Sigmoid colon (tissue), 7 donors: Measurements from ENCODE around the gene RPL18. TPM values are rescaled to one million over a fixed set of nuclear protein-coding genes. Genes with fewer than 3 reads are reported as not detected.

Source experiments
- DNase-seq: peaks from one replicate; pipeline ENCODE4 v3.0.0-alpha.2; 2019
- H3K27ac ChIP-seq, 4 donors: fragments of 200-600 bp; sonication (generic); one replicate each; pipeline ENCODE4 v1.5.1; 2016 to 2019; ENCODE audit warnings: mild to moderate bottlenecking in 1 of 4
- H3K27me3 ChIP-seq, 3 donors: fragments of 200-600 bp; sonication (generic); one replicate each; pipeline ENCODE4 v1.5.1; 2019; ENCODE audit warnings: mild to moderate bottlenecking in 1 of 3
- H3K36me3 ChIP-seq, 4 donors: fragments of 200-600 bp; sonication (generic); one replicate each; pipeline ENCODE4 v1.5.1; 2016 to 2019
- H3K4me1 ChIP-seq, 4 donors: fragments of 200-600 bp; sonication (generic); one replicate each; pipeline ENCODE4 v1.5.1; 2017 to 2019
- H3K4me3 ChIP-seq, 4 donors: fragments of 200-600 bp; sonication (generic); one replicate each; pipeline ENCODE4 v1.5.1; 2017 to 2019; ENCODE audit warnings: mild to moderate bottlenecking in 2 of 4, moderate library complexity in 1 of 4
- H3K9me3 ChIP-seq, 4 donors: fragments of 200-600 bp in 3 of 4; sonication (generic) in 3 of 4; one replicate each; pipeline versions ENCODE4 v1.5.1 to v1.6.1; 2013 to 2019
- CTCF ChIP-seq, 4 experiments: fragments of 450-650 bp in 3 of 4; fragments of 200-600 bp in 1 of 4; IDR thresholded peaks; one replicate each; pipeline ENCODE4 v1.5.1; 2016 to 2019; ENCODE audit warnings: antibody characterized with exemption in 4 of 4, mild to moderate bottlenecking in 3 of 4, moderate library complexity in 2 of 4
- EP300 ChIP-seq, 4 donors: sonication (generic); formaldehyde crosslinking; IDR thresholded peaks; one replicate each; pipeline ENCODE4 v1.6.1; 2017; ENCODE audit warnings: antibody characterized with exemption in 4 of 4
- POLR2A ChIP-seq, 2 donors: fragments of 450-650 bp; IDR thresholded peaks; one replicate each; pipeline ENCODE4 v1.6.1; 2016; ENCODE audit warnings: antibody characterized with exemption in 2 of 2, mild to moderate bottlenecking in 2 of 2, moderate library complexity in 2 of 2
- POLR2AphosphoS5 ChIP-seq, 4 donors: sonication (generic); formaldehyde crosslinking; IDR thresholded peaks; one replicate each; pipeline ENCODE4 v1.6.1; 2017; ENCODE audit warnings: antibody characterized with exemption in 4 of 4
- WGBS, 2 donors: extraction: QIAGEN DNeasy Blood & Tissue Kit; methylation state at CpG; one replicate each; pipeline ENCODE4 v1.1.7; 2013; 5-methylcytosine and 5-hydroxymethylcytosine counted together
- intact Hi-C: fragments of 100-400 bp; cut with DNase I; formaldehyde crosslinking; loops from one replicate; pipeline ENCODE4 v1.15.1; 2023
- polyA plus RNA-seq, 3 donors: library from polyadenylated mRNA; stranded (reverse); fragments of 200-250 nt; gene quantifications; one replicate each; pipeline ENCODE4 v1.2.3, GENCODE V29; 2013
- total RNA-seq, 4 donors: library from RNA; depleted of rRNA; stranded (reverse); fragments of >200 nt; gene quantifications; one replicate each; pipeline ENCODE4 v1.1.0, GENCODE V29; 2016
- donor health status: healthy with polysubstance abuse.
- donor health status: Bipolar disorder and iron deficiency.
- donor health status: healthy.

The RPL18 gene
- total and polyA plus RNA-seq, 7 donors, result 2,118 to 3,791 (median 2,808) TPM

GRCh38 chr19:48603449-48603848 lies 15.5 kb downstream of the RPL18 start:
- intact Hi-C loops, result no loop called here
- Histone ChIP-seq H3K4me1 (no peaks in the 10 kb centered on the region), H3K27me3 (peaks cover 0 to 12% (median 0%) of the 10 kb centered on the region in 3 donors), H3K9me3 (no peaks in the 10 kb centered on the region), H3K27ac (no peak overlapping the region), H3K36me3 (no peaks in the 10 kb centered on the region), H3K4me3 (no peak overlapping the region)
- 86 to 92% methylated on average over 39 of the region's 39 CpGs for WGBS, 2 donors
- TF ChIP-seq EP300 (IDR thresholded peaks at IDR 0.05), result no peak
- TF ChIP-seq POLR2AphosphoS5 (IDR thresholded peaks at IDR 0.05), result no peak
- TF ChIP-seq CTCF (IDR thresholded peaks at IDR 0.05), result no peak
- no peak for TF ChIP-seq POLR2A (IDR thresholded peaks at IDR 0.05)
- no peak for DNase-seq

GRCh38 chr19:48603001-48603400 lies 16.0 kb downstream of the RPL18 start:
- Histone ChIP-seq H3K27ac (no peak overlapping the region), H3K9me3 (no peaks in the 10 kb centered on the region), H3K27me3 (peaks cover 0 to 12% (median 0%) of the 10 kb centered on the region in 3 donors), H3K4me3 (no peak overlapping the region), H3K4me1 (no peaks in the 10 kb centered on the region), H3K36me3 (no peaks in the 10 kb centered on the region)
- intact Hi-C loops, result no loop called here
- WGBS, 2 donors, result 39 to 77% methylated on average over 9 of the region's 9 CpGs
- no peak for TF ChIP-seq EP300 (IDR thresholded peaks at IDR 0.05)
- TF ChIP-seq CTCF (IDR thresholded peaks at IDR 0.05), result no peak
- TF ChIP-seq POLR2AphosphoS5 (IDR thresholded peaks at IDR 0.05), result no peak
- no peak for TF ChIP-seq POLR2A (IDR thresholded peaks at IDR 0.05)
- no peak for DNase-seq

- H3K9me3 ChIP-seq, result no peaks in the 10 kb centered on the region
- DNase-seq, result no peak
- TF ChIP-seq EP300 (IDR thresholded peaks at IDR 0.05) (no peak), POLR2A (IDR thresholded peaks at IDR 0.05) (no peak), POLR2AphosphoS5 (IDR thresholded peaks at IDR 0.05) (no peak), CTCF (IDR thresholded peaks at IDR 0.05) (no peak)
- no peak overlapping the region for H3K4me3 ChIP-seq
- intact Hi-C loops, result no loop called here
- no peak overlapping the region for H3K27ac ChIP-seq
- H3K27me3 ChIP-seq, result peaks cover 0 to 12% (median 0%) of the 10 kb centered on the region in 3 donors
- no peaks in the 10 kb centered on the region for H3K4me1 ChIP-seq
- 76 to 85% methylated on average over 21 of the region's 21 CpGs for WGBS, 2 donors
- H3K36me3 ChIP-seq, result no peaks in the 10 kb centered on the region
Measured at GRCh38 chr19:48600679-48601417, 18.1 kb downstream of the RPL18 start.

GRCh38 chr19:48598996-48599700 lies 19.8 kb downstream of the RPL18 start:
- H3K9me3 ChIP-seq, result no peaks in the 10 kb centered on the region
- TF ChIP-seq EP300 (IDR thresholded peaks at IDR 0.05) (no peak), CTCF (IDR thresholded peaks at IDR 0.05) (no peak), POLR2A (IDR thresholded peaks at IDR 0.05) (no peak), POLR2AphosphoS5 (IDR thresholded peaks at IDR 0.05) (no peak)
- H3K27me3 ChIP-seq, result peaks cover 0 to 12% (median 0%) of the 10 kb centered on the region in 3 donors
- DNase-seq, result no peak
- no peak overlapping the region for H3K4me3 ChIP-seq
- intact Hi-C loops, result no loop called here
- no peak overlapping the region for H3K27ac ChIP-seq
- H3K4me1 ChIP-seq, result no peaks in the 10 kb centered on the region
- WGBS, 2 donors, result 55 to 75% methylated on average over 30 of the region's 30 CpGs
- no peaks in the 10 kb centered on the region for H3K36me3 ChIP-seq
